ENCODE measurements around the gene CDNF. TPM values are rescaled to one million over a fixed set of nuclear protein-coding genes. Genes with fewer than 3 reads are reported as not detected.
"Not testable (repeated sequence)": the region's sequence is repeated elsewhere in the genome, so short reads cannot be mapped to it uniquely, and the experiment has no call there.

CDNF gene
- total RNA-seq, 6 experiments from 2014 or later: 0.93 to 4.5 (median 3.7) TPM

- no peak overlapping the region for H3K27ac ChIP-seq
- 69% methylated on average over 2 of the region's 2 CpGs for WGBS (ENCODE audit: insufficient coverage, low coverage, low lambda C conversion rate, missing lambda C conversion rate)
- H3K4me1 ChIP-seq: peaks cover 0 to 5% (median 0%) of the 10 kb centered on the region in 4 donors
- peaks cover 0 to 16% (median 1%) of the 10 kb centered on the region in 4 donors for H3K36me3 ChIP-seq
- no peaks in the 10 kb centered on the region for H3K27me3 ChIP-seq
- no peak for TF ChIP-seq POLR2A (IDR thresholded peaks at IDR 0.05)
- TF ChIP-seq CTCF (IDR thresholded peaks at IDR 0.05): no peak
- intact Hi-C loops (cut with DNase I): no loop called here
- H3K4me3 ChIP-seq: no peak overlapping the region
- no peak for DNase-seq
- ATAC-seq: no peak
- no peaks in the 10 kb centered on the region for H3K9me3 ChIP-seq
Observed at GRCh38 chr10:14873090-14873760, 35.4 kb upstream of the CDNF start.

- ATAC-seq; H3K4me3 ChIP-seq; DNase-seq; H3K27ac ChIP-seq; intact Hi-C loops (cut with DNase I); H3K4me1 ChIP-seq; H3K27me3 ChIP-seq; H3K9me3 ChIP-seq: not testable (repeated sequence)
- peaks cover 0 to 24% (median 1%) of the 10 kb centered on the region in 4 donors for H3K36me3 ChIP-seq
- WGBS (ENCODE audit: insufficient coverage, low coverage, low lambda C conversion rate, missing lambda C conversion rate): 88% methylated on average over 3 of the region's 3 CpGs
Observed at GRCh38 chr10:14864871-14865270, 27.0 kb upstream of the CDNF start.

GRCh38 chr10:14864466-14864865 lies 26.6 kb upstream of the CDNF start:
- H3K27ac ChIP-seq; intact Hi-C loops (cut with DNase I); H3K4me3 ChIP-seq; DNase-seq; H3K27me3 ChIP-seq; ATAC-seq; H3K4me1 ChIP-seq; H3K9me3 ChIP-seq: not testable (repeated sequence)
- WGBS (ENCODE audit: insufficient coverage, low coverage, low lambda C conversion rate, missing lambda C conversion rate): 93% methylated on average over 6 of the region's 6 CpGs
- H3K36me3 ChIP-seq: peaks cover 0 to 21% (median 1%) of the 10 kb centered on the region in 4 donors

GRCh38 chr10:14860791-14861190 lies 23.0 kb upstream of the CDNF start:
- WGBS (ENCODE audit: insufficient coverage, low coverage, low lambda C conversion rate, missing lambda C conversion rate): 80% methylated on average over 1 of the region's 1 CpG
- intact Hi-C loops (cut with DNase I): no loop called here
- H3K36me3 ChIP-seq: no peaks in the 10 kb centered on the region
- no peaks in the 10 kb centered on the region for H3K4me1 ChIP-seq
- H3K27me3 ChIP-seq: no peaks in the 10 kb centered on the region
- no peak overlapping the region for H3K4me3 ChIP-seq
- DNase-seq: no peak
- no peak overlapping the region for H3K27ac ChIP-seq
- no peak for ATAC-seq
- H3K9me3 ChIP-seq: no peaks in the 10 kb centered on the region
- TF ChIP-seq CTCF (IDR thresholded peaks at IDR 0.05) (no peak), POLR2A (IDR thresholded peaks at IDR 0.05) (no peak)

GRCh38 chr10:14859775-14860174 lies 21.9 kb upstream of the CDNF start:
- H3K9me3 ChIP-seq: no peaks in the 10 kb centered on the region
- H3K27me3 ChIP-seq: no peaks in the 10 kb centered on the region
- H3K4me3 ChIP-seq: no peak overlapping the region
- no peak overlapping the region for H3K27ac ChIP-seq
- ATAC-seq (no peak), DNase-seq (no peak)
- intact Hi-C loops (cut with DNase I): no loop called here
- no peaks in the 10 kb centered on the region for H3K4me1 ChIP-seq
- H3K36me3 ChIP-seq: no peaks in the 10 kb centered on the region
- TF ChIP-seq POLR2A (IDR thresholded peaks at IDR 0.05) (no peak), CTCF (IDR thresholded peaks at IDR 0.05) (no peak)
